LNCAP (cell line): Measurements from ENCODE around the gene BIK.

ENCODE experiments used
- TF ChIP-seq, protein P1 (sequence below): fragments of 450-650 bp; IDR thresholded peaks from 2 replicates; pipeline ENCODE4 v1.5.1; 2017; ENCODE audit warnings: mild to moderate bottlenecking

Gene BIK

DNA sequence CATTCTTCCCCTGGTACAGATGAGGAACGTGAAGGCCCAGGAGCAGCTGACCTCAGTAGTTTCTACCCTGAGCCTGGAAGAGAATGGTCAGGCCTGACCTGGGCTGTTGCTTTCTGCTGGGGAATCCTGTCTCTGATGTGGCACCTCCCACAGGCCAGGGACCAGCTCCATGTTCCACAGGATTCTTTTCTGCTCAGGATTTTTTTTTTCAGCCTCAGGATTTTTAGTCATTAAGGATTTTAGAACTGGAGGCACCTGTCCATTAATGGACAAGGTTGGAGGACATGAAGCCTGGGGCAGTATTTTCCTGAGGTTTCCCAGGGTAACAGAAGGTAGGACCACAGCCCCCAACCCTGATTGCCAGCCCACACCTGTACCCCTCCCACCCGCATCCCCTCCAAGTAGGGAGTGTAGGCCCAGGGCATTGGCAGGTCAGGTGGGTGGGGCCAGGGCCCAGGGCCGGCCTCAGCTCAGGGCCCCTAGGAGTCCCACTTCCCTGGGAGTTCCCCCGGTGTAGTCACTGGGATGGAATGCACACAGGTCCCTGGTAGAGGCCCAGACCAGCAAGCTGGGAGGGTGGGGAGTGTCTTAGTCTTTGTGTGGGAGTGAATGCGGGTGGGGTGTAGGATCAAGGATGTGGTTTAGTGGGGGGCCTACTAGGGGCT lies 16.1 kb downstream of the BIK start:
- TF ChIP-seq, protein P1, sequence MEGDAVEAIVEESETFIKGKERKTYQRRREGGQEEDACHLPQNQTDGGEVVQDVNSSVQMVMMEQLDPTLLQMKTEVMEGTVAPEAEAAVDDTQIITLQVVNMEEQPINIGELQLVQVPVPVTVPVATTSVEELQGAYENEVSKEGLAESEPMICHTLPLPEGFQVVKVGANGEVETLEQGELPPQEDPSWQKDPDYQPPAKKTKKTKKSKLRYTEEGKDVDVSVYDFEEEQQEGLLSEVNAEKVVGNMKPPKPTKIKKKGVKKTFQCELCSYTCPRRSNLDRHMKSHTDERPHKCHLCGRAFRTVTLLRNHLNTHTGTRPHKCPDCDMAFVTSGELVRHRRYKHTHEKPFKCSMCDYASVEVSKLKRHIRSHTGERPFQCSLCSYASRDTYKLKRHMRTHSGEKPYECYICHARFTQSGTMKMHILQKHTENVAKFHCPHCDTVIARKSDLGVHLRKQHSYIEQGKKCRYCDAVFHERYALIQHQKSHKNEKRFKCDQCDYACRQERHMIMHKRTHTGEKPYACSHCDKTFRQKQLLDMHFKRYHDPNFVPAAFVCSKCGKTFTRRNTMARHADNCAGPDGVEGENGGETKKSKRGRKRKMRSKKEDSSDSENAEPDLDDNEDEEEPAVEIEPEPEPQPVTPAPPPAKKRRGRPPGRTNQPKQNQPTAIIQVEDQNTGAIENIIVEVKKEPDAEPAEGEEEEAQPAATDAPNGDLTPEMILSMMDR, result no peak

DNA sequence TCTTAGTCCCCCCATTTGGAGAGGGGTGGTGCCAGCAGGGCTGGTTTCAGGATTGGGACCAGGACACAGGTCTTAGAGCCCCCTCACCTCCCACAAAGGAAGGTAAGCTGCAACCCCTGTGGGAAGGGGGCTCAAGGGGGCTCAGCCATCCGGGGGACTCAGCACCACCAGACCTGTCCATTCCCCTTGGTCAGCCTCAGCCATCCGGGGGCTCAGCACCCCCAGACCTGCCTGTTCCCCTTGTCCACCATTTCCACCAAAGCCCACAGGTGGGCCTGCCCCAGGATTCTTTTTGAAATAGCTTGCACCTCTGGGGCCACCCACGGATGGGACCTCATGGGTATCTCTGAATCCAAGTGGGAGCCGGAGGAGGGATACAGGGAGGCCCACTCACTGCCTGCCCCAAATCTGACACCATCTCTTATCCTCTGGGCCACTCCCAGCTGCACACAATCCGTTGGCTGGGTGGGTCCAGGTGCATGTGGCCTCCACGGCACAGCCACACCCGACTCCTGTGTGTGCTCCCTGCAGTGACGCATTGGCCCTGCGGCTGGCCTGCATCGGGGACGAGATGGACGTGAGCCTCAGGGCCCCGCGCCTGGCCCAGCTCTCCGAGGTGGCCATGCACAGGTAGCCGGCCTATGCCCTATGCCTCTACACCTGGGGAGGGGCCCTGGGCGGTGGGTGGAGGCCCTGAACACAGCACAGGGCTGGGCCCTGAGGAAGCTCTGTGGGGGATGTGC lies 16.8 kb downstream of the BIK start:
- TF ChIP-seq, protein P1, result no peak

DNA sequence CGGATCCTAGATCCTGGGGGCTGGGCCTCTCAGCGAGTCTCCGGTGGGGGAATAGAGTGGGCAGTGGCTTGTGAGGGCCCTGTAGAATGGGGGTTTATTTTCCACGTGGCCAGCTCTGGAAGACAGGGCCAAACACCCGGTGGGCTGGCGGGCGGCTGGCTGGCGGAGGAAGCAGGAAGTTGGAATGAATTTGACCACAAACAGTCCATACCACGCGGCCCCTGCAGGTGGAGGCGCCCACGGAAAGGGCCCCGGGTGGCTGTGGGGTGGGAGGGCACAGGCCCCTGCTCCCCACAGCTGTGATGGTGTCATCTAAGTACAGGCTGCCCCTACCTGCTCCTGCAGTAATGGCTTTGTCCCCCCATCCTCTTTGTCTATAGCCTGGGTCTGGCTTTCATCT lies 17.6 kb downstream of the BIK start:
- TF ChIP-seq, protein P1, result no peak

DNA sequence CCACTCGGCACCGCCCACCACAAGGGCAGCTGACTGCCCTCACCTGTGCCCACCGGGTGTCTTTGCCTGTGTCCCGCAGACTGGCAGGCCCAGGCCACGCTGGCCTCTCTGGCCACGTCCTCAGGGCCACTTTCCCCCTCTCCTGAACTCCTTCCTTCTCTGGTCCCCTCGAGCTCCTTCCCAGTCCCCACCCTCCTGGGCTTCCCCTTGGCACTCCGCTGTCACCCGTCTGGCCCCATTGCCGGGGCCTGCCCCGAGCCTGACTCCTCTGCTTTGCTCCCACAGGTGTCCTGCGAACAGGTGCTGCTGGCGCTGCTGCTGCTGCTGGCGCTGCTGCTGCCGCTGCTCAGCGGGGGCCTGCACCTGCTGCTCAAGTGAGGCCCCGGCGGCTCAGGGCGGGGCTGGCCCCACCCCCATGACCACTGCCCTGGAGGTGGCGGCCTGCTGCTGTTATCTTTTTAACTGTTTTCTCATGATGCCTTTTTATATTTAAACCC lies 18.4 kb downstream of the BIK start:
- TF ChIP-seq, protein P1, result no peak

DNA sequence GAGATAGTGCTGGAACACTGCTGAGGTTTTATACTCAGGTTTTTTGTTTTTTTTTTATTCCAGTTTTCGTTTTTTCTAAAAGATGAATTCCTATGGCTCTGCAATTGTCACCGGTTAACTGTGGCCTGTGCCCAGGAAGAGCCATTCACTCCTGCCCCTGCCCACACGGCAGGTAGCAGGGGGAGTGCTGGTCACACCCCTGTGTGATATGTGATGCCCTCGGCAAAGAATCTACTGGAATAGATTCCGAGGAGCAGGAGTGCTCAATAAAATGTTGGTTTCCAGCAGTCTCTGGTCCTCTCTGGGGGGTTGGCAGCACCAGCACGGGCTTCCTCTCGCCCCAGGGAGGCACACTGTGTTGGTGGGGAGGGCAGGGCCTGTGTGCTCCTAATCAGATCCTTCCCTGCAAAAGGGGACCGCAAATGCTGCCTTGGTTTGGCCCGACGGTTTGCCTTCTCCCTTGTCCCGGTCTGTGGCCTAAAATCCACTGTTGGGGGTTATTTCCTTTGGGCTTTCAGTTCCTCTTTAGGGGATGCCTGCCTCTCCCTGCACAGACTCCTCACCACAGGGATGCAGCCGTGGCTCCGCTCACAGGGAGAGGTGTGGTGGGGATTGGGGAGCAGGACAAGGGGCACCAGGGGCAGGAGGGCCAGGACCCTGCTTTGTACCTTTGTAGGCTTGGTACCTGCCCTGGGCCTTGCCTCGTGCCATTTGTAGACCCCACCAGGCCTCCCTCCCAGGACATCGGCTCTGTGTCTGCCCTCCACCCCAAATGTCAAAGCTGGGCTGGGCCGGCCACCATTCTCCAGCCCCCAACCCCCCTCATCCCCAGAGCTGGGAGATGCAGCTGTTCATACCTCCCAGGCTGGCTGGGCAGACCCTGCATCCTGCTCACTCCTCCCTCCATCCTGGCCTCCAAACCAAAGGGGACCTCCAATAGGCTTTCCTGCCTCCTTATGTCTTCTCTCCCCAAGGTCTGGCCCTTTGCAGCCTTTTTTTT lies 19.2 kb downstream of the BIK start:
- TF ChIP-seq, protein P1, result no peak

DNA sequence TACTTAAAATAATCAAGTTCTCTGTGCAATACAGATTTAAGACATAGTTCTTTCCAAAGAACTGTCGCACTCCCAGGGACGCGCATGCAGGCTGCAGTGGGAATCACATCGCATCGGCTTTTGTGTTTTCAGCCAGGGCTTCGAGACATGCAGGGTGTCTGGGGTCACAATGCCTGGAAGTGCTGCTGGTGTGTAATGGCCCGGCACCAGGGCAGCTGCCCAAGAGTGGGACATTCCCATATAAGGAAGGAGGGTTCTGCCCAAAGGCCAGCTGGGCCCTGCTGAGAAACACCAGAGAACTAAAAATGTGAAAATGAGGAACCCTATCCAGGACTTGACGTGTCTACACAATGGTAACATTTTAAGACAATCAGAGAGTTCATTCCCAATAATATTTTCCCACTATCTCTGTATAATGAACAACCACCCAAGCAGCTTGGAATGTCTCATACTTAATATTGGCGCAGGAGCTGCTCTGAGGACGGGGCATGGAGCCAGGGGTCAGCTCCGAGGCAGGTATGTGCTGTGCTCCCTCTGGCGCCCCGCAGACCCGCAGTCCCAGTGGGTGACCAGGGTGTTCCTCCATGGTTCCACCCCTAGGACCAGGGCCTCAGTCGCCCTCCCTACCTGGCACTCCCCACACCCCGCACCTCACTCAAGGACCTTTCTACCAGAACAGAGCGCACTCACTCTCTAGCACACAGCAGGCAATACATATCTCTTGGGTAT lies 21.4 kb downstream of the BIK start:
- TF ChIP-seq, protein P1, result no peak

DNA sequence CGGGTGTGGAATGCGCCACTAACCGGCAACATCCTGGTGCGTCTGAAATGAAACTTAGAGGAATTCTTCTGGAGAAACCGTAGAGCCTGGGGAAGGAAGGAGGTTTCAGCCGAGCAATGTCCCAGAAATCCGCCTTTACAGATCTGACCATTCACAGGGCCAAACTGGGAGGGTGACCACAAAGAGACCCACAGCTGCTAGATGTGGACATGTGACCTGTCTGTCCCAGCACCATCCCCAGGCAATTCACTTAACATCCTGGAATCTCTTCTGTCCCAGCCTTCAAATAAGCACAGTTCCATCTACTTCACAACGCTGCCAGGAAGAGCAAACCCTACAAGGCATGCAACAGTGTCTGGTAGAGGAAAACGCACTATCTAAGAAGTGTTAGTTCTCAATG lies 22.9 kb downstream of the BIK start:
- TF ChIP-seq, protein P1, result no peak
